Stimulated activated CD4-positive, alpha-beta T cell treated with anti-CD3 and anti-CD28 coated beads, Interleukin-1b, Interleukin-23, amount 100 ng/mL, for 48 hours (primary cell): ENCODE results near the gene SYVN1.
"Not testable (repeated sequence)": the region's sequence is repeated elsewhere in the genome, so short reads cannot be mapped to it uniquely, and the experiment has no call there.

Experiments used
- DNase-seq: peaks from one replicate; pipeline ENCODE4 v3.0.0-alpha.2; 2020

Gene SYVN1

GRCh38 chr11:65134240-65134951 lies at the start of gene SYVN1:
SYVN1 (minus strand) TSS chr11:65134519; CDS start chr11:65133601, 918 bp downstream.
- DNase-seq, result peak; percentile 90

DNA sequence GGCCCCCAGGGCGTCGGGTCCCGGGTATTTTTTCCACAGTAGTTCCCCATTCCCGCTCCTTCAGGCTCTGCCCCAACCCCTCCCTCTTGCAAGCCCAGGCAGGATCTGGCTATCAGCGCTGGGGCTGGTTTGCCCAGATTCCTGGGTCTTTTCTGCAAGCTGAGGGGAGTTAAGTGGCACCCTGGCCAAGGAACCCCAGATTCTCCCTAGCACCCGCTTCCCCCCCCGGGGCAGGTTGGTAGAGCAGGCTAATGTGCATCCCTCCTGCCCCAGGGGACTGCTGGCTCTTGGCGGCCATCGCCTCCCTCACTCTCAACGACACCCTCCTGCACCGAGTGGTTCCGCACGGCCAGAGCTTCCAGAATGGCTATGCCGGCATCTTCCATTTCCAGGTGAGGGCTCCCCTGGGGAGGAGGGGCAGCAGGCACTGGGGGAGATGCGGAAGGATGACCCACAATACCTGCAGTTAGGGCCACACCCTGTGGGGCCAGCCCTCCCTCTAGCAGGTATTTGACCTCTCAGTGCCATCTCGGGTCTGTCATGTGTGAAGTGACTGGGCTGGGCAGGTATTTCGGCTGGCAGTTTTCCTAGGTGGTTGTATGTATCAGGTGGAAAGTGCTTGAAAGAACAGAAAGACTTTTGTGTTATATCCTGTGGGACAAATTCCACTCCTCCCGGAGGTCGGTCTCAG lies 49.0 kb upstream of the SYVN1 start:
- no peak for DNase-seq

- no peak for DNase-seq
These were observed 48.2 kb upstream of the SYVN1 start for GRCh38 chr11:65182258-65183170.

DNA sequence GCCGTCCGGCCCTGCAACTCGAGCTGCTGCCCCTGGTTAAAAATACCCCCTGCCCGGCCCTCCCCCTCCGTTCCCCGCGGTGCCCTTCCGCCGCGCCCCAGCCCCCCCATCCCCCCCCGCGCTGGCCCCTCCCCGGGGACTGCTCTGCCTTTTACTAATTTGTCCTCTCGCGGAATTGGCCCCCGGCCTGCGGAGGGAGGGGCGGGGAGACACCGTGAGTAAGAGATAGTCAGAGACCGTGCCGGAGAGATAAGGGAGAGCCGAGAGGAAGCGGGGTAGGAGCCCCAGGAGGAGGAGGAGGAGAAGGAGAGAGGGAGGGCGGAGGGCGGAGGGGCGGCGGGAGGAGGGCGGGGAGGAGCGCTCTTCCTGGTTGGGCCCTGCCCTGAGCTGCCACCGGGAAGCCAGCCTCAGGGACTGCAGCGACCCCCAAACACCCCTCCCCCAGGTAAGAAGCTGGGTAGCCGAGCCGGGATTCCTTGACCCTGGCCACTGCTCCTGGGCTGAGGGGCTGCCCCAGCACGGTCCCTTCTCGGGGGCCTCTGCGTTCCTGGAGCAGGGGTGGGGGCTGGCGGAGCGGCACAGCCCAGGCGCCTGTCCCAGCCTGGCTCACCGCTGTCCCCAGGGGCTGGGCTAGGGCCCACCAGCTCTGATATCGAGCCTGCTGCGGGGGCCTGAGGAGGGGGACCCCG lies 47.4 kb upstream of the SYVN1 start, which contains the start of gene CAPN1:
Gene CAPN1 (plus strand): TSS at position 360 of the 689 bp plus-strand sequence. CDS start 774 bp downstream, outside the sequence.
- DNase-seq, result peak; percentile 81

DNA sequence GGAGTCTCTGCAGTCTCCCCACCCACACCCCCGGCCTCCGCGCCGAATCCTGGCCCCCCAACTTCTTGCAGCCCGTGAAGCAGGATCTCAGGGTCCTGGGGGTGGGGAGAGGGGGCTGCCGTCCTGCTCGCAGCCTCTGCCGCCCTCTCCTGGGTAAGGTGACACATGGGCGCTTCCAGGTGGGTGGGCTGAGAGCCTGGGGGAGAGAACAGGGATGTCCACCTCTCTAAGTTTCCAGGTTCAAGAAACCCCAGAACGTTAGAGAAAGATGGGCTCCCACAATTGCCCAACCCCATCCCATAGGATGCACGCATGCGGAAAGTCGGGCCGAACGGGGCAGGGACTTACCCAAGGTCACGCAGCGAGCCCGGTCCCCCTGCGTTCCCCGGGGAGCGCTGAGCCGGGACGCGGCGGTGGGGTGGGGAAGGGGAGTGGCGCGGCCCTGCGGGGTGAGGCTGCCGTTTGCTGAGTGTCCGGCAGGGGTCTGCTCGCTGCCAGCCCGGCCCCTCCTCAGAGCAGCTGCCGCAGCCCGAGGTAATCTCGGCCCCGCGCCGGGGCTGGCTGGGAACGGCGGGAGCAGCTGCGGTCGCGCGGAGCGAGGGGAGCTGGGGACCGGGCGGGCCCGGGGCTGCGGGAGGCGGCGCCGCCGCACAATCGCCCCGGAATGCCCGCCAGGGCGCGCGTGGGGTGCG lies 46.7 kb upstream of the SYVN1 start:
- DNase-seq, result peak; percentile 67

- not testable (repeated sequence) for DNase-seq
These were observed 40.3 kb upstream of the SYVN1 start for GRCh38 chr11:65174571-65175010.

DNA sequence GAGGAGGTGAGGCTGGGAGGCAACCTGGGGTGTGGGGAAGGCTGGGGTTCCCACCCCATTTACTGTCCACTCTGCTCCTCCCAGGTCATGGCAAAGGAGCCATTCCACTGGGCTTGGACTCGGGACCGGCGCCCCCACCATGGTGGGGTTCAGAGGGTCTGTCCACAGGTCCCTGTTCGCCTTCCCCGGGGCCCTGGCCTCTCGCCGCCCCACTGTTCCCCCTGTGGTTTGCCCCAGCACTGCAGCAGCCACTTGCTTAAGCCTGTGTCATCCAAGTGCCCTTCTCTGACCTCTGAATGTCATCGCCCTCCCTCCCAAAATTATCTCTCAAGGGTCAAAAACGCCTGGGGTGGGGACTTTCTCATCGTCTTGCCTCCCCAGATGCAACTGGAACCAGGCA lies 38.3 kb upstream of the SYVN1 start:
- no peak for DNase-seq

- no peak for DNase-seq
These were observed 35.8 kb upstream of the SYVN1 start, which contains the start of gene SPDYC for GRCh38 chr11:65170058-65170534. SPDYC (plus strand) TSS chr11:65170233; CDS start chr11:65171358, 1,125 bp downstream.

DNA sequence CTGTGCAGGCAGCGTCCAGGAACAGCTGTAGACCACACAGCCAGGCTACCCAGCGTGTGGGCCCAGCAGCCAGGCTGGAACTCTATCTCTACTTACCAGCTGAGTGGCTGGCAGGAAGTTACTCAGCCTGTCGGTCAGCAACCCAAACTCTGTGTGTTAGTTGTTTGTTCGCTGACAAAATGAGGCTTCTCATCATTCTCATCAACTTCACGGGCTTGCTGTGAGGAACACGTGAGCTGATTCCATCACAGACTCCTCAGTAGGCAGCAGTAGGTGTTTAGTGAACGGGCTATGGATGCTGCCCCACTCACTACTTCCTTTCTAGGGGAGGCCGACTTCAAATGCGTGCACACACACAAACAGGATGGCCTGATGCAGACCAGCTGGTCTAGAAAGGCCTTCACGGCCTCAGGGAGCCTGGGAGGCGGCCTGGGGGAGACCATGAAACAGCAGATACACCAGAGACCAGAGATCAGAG lies 34.9 kb upstream of the SYVN1 start:
- DNase-seq, result no peak

DNA sequence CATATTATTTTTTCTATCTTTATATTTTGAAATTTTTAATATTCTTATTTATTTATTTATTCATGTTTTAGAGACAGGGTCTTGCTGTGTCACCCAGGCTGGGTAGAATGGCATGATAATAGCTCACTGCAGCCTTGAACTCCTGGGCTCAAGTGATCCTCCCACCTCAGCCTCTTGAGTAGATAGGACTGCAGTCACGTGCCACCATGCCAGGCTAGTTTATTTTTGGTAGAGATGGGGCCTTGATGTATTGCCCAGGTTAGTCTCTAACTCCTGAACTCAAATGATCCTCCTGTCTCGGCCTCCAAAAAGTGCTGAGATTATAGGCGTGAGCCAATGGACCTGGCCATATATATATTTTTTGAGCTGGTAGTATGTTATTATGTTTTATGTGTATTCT lies 33.3 kb upstream of the SYVN1 start:
- DNase-seq, result no peak

DNA sequence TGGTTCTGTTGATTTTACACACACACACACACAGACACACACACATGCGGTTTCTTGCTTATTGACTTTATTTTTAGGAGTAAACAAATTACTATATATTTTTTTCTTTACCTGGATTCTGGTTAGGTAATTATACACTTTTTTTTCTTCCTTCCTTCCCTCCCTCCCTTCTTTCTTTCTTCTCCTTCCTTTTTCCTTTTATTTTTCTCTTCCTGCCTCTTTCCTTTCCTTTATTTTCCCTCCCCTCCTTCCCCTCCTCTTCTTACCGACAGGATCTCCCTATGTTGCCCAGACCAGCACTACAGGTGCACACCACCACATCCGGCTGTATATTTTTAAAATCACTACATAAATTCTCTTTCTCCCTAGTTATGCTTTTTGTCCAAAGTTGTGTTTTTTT lies 32.6 kb upstream of the SYVN1 start:
- DNase-seq, result no peak

GRCh38 chr11:65165410-65166317 lies 31.3 kb upstream of the SYVN1 start:
- DNase-seq, result no peak

DNA sequence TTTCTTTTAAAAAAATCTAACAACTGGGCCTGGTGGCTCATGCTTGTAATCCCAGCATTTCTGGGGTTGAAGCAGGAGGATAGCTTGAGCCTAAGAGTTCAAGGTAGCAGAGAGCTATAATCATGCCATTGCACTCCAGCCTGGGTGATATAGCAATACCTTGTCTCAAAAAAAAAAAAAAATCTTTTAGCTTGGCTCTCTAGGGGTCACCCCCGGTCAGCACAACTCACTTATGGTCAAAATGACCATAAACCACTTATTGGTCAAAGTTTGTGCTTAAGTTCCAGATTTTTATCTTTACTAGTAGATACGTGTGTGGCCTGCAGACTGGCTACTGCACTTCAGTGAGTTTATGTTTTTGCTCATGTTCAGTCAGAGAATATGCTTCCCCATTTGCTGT lies 29.4 kb upstream of the SYVN1 start:
- no peak for DNase-seq

DNA sequence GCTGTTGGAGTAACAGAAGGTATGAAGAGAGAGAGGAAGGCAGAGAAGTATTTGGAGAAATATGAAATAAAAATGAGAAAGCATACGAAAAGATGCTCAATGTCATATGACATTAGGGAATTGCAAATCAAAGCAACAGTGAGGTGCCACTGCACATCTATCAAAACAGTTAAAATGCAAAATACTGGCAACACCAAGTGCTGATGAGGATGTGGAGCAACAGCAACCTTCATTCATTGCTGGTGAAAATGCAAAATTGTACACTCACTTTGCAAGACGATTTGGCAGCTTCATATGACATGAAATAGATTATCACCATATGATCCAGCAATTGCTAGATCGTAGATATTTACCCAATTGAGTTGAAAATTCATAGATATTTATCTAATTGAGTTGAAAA lies 26.3 kb upstream of the SYVN1 start:
- no peak for DNase-seq

DNA sequence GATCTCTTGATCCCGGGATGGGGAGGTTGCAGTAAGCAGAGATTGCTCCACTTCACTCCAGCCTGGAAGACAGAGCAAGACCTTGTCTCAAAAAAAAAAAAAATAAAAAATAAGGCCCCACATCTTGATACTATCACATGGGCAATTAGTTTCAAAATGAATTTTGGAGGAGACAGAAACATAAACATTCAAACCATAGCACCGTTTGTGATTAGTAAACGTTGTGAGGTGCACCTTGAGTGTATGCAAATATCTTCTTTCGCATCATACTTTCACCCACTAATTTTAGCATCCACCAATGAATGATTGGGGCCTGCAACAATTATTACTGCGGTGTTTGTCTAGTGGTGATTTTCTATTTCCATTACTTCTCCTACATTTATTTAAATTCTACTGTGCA lies 24.7 kb upstream of the SYVN1 start:
- no peak for DNase-seq

- no peak for DNase-seq
These were observed 23.0 kb upstream of the SYVN1 start for GRCh38 chr11:65157336-65157735.

DNA sequence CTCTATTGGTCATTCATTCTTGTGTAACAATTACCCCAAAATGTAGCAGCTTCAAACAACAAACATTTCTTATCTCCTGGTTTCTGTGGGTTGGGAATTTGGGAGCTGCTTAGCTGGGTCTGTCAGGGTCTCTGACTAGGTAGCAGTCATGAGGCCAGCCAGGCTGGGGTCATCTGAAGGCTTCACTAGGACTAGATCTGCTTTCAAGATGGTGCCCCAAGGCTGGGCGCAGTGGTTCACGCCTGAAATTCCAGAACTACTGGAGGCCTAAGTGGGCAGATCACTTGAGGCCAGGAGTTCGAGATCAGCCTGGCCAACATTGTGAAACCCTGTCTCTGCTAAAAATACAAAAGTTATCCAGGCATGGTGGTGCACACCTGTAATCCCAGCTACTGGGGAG lies 22.6 kb upstream of the SYVN1 start:
- no peak for DNase-seq

- no peak for DNase-seq
These were observed 21.9 kb upstream of the SYVN1 start for GRCh38 chr11:65156256-65156655.

DNA sequence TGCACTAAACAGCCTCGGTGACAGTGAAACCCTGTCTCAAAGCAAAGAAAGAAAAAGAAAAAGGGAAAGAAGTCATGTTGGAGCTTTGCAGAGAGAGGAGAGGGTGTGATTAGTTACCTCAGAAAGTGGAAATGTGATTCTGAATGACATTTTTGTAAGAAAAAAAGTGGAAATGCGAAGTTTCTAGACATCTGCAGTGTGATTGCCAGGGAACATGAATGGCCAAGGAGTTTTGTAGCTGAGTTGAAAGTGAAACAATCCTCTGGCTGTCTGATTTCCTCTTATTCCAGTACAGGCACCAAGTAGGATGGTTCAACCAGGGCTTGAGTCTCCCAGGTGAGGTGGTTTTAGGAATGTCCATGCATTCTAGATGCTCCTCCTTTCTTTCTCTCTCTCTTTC lies 17.8 kb upstream of the SYVN1 start:
- DNase-seq, result no peak

- no peak for DNase-seq
These were observed 17.1 kb upstream of the SYVN1 start for GRCh38 chr11:65151331-65151899.
